G401.6 (cell line): ENCODE measurements around the gene NUP85.
A peak's percentile ranks its signal among the peaks of the same experiment; 100 is the strongest.
"Not testable (repeated sequence)": the region's sequence is repeated elsewhere in the genome, so short reads cannot be mapped to it uniquely, and the experiment has no call there.

Experiments
- FAIRE-seq: peaks from 2 replicates; lab custom pipeline; 2012; peaks lifted over from hg19 to GRCh38; lab: Jason Lieb, UNC

Gene NUP85

DNA sequence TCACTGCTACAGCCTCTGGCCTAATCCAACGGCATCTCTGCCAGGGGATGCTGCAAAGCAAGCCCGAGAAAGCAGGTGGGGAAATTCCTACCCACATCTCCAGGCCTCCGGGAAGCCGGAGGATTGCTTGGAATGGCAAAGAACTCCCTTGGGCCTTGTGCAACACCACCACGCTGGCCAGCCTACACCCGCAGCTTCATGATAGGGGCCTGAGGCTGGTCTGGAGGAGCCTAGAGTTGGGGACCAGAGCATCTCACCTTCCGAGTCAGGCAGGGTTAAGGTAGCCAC is 35.6 kb downstream of the NUP85 start:
- no peak for FAIRE-seq

DNA sequence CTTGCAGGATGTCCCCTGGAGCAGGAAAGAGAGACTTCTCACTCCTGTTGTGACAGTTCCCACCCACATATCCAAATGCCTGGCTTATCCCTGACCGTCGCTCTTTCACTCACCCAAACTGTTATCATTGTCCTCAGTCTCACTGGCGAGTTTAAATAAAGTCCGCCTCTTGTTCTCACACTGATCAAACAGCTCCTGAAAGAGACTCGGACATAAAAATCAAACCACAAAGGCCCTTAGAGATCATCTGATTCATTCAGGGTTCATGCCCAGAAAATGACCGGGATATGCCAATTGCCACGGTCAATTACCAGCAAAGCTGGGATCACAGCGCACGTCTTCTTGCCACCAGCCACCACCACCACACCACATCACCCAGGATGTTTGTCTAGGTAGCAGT is 36.0 kb downstream of the NUP85 start:
- no peak for FAIRE-seq

DNA sequence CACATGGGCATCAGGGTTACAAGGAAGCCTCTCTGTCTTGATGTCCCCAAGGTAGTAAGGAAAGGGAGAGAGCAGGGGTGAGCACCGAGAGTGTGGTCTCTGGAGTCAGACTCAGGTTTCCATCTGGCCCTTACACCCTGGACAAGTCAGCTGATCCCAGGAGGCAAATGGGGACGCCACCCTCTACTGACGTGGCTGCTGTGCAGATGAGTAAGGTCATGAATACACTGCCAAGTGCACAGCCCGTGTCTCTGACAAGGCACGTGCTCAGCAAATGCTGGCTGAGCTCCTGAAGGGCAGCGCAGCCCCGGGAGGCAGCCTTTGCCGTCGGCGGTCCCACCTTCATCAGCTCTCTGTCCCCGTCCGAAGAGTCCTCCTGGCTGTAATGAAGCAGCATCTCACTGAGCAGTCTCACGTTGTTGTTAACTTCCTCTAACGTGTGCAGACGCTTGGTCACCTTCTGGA is 36.5 kb downstream of the NUP85 start:
- no peak for FAIRE-seq

DNA sequence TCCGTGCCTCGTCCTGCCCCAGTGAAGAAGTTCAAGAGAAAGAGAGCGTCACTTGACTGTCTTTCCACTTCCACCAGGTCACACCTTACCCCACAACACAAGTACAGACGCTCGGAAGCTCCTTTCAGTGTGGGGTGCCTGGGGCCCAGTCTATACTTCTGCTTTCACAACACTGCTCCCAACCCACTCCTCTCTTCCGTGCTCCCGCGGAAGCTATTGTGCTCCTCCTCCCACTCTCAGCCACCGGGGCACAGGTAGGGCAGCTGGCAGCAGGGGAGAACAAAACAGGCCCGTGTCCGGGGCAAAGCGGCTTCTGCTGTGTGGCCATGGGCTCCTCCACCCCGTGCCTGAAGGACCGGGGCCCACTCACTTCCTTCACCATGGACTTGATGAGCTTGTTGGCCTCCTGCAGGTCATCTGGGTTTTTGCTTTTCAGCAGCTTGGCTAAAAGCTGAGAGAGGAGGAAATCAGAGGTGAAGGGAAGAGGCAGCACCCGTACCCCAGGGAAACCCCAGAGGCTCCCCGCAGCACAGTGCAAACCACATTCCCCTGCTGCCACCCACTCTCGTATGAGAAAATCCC is 37.1 kb downstream of the NUP85 start:
- no peak for FAIRE-seq

DNA sequence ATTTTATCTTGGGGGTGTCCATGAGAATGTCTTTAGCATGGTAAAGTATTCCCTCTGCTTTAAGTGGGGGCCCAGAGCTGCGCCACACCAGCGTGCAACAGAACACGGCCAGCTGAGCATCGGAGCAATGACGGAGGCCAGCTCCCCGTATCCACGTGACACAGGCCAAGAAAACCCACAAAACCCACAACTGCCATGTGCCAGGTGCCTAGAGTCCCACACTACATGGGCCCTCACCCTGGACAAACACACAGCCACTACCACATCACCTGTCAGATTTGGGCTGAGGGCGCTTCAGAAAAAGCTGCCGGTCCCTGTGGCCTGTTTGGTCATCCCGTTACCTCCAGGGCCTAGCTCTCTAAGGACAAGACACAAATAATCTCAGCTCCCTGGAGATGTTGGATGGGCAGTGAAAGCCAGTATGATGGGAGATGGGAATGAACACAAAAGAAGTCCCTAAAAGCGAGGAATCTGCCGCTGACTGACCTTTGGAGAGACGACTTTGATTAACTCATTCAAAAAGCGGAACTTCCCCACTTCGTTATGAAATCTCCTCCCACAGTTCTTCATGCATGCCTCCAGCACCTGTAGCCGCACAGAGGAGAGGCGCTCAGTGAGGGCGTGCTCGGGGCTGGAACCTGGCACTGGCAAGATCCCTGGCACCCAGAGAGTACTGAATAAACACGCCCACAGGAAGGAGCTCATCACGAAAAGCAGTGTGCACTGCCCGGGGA is 38.8 kb downstream of the NUP85 start:
- FAIRE-seq: no peak

DNA sequence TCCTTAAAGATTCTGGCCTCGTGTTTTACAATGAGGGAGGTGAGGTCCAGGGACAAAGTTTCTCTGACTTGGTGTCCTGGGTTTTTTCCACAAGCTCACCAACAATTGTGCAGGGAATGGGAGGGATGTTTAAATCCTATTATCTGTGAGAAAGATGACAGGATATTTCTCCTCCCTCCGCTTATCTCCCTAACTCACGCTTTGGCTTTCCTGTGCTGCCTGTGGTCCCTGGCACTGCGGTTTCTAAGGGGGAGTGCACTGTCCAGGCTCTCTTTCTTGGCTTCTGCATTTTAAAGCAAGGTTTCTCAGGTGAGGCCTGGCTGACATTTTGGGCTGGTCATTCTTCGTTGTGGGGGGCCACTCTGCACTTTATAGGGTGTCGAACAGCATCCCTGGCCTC is 39.5 kb downstream of the NUP85 start:
- no peak for FAIRE-seq

DNA sequence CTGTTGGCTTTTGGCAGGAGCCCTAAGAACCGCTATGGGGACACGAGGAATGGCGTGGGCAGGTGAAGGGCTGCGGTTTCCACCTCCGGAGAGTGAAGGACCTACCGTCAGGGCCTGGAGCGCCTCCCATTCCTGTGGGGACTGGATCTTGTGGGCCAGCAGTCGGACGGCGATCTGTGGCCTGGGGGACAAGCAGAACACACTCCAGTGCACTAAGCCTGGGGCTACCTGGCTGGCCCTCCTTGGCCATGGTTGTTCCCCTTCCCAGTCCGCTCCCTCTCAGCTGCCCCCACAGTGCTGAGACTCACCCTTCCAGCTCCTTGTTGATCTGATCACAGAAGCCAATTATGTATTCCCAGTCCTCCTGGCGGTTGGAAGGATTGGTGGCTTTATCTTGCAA is 40.9 kb downstream of the NUP85 start:
- no peak for FAIRE-seq

DNA sequence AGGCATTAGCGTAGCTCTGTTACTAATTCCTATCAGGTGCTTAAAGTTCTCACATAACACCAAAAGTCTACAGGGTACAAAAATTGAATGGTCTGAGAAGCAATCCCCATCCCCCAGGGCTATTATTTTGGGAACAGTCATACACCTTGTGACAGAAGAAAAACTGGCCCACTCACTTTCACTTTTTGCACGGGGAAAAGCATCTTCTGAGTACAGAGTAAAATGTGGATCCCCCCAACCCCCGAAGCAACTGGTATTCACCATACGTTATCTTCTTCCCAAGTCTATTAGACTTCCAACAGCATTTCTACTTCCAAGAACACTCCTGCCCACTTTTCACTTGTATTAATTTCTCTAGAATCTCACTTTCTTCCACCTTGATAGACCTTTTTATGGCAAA is 44.1 kb downstream of the NUP85 start:
- FAIRE-seq: no peak

DNA sequence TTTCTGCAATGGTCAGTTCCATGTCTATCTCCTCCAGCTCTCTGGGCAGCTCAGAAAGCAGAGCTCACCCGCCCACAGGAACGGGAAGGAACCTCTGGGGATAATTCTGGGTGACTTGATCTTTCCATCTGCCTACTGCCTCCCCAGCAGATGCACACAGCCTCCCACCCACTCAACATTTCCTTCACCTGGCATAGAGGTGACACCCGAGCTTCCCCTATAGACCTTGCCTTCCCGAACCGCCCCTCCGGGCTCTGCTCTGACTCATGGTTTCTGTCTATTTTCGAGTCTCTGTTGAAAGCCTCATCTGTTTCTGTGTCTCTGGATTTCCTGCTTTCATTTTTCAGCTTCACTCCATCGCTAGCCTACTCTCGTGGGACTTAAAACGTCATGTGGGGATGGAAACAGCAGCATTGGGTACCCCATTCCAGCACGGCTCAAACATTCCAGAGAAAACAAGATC is 44.6 kb downstream of the NUP85 start:
- FAIRE-seq: no peak

DNA sequence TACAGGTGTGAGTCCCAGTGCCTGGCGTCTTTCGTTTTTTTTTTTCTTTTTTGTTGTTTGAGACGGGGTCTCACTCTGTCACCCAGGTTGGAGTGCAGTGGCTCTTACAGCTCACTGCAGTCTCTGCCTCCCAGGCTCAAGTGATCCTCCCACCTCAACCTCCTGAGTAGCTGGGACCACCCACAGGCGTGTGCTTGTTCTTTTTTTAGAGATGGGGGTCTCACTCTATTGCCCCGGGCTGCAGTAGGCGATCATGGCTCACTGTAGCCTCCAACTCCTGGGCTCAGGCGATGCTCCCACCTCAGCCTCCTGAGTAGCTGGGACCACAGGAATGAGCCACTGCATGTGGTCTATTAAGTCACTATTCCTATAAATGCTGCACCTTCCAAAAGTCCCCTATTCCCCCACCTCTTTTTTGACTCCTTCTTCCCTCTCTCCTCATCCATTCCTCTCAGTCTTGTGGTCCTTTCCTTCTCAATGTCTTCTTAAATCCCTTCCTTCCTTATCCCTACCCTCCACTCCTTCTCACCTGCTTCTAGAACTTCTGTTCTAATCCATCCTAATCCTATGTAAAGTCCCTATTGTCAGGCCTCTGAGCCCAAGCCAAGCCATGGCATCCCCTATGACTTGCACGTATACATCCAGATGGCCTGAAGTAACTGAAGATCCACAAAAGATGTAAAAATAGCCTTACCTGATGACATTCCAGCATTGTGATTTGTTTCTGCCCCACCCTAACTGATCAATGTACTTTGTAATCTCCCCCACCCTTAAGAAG is 46.7 kb downstream of the NUP85 start:
- no peak for FAIRE-seq

DNA sequence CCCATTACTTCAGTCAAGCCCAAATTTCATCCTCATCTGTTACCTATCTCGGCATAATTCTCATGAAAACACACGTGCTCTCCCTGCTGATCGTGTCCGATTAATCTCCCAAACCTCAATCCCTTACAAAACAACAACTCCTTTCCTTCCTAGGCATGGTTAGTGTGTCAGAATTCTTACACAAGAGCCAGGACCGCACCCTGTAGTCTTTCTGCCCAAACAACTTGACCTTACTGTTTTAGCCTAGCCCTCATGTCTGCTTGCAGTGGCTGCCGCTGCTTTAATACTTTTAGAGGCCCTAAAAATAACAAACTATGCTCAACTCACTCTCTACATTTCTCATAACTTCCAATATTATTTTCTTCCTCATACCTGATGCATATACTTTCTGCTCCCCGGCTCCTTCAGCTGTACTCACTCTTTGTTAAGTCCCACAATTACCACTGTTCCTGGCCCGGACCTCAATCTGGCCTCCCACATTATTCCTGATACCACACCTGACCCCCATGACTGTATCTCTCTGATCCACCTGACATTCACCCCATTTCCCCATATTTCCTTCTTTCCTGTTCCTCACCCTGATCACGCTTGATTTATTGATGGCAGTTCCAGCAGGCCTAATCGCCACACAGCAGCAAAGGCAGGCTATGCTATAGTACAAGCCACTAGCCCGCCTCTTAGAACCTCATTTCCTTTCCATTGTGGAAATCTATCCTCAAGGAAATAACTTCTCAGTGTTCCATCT is 50.6 kb downstream of the NUP85 start:
- not testable (repeated sequence) for FAIRE-seq

DNA sequence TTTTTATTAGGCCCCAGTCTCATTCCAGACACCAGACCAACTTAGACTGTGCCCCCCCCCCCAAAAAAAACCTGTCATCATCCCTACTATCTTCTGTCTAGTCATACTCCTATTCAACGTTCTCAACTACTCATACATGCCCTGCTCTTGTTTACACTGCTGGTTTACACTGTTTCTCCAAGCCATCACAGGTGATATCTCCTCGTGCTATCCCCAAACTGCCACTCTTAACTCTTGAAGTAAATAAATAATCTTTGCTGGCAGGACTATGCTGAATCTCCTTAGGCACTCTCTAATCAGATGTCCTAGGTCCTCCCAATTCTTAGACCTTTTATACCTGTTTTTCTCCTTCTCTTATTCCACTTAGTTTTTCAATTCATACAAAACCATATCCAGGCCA is 51.7 kb downstream of the NUP85 start:
- FAIRE-seq: not testable (repeated sequence)

DNA sequence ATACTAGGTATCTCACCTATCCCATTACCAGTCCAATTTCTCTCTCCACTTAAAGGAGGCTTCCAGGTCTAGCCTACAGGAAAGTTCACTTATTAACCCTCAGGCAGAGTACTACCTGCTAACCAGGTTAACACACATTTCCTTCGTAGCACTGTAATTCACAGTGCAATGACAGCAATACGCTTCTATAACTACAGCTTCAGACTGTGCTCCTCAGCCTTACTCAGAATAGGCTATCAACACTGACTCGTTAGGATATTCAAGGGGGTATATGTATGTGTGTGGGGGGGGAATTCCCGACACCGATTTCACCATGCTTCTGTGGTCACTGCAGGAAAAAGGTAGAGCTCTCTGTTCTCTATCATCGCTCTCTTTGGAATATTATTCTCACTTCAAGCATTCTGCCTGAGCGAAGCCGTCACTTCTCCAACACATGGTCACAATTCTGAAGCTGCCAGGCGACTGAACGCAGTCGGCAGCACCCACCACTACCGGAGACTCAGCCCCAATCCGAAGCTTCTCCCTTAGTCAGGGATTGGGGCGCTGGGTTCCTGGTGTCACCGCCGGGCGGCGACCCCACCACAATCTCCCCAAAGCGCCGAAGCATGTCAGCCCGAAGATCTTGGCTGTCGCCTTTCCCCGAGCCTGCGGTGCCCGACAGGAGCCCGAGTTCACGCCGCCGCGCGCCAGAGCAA is 55.3 kb downstream of the NUP85 start:
- FAIRE-seq: no peak

DNA sequence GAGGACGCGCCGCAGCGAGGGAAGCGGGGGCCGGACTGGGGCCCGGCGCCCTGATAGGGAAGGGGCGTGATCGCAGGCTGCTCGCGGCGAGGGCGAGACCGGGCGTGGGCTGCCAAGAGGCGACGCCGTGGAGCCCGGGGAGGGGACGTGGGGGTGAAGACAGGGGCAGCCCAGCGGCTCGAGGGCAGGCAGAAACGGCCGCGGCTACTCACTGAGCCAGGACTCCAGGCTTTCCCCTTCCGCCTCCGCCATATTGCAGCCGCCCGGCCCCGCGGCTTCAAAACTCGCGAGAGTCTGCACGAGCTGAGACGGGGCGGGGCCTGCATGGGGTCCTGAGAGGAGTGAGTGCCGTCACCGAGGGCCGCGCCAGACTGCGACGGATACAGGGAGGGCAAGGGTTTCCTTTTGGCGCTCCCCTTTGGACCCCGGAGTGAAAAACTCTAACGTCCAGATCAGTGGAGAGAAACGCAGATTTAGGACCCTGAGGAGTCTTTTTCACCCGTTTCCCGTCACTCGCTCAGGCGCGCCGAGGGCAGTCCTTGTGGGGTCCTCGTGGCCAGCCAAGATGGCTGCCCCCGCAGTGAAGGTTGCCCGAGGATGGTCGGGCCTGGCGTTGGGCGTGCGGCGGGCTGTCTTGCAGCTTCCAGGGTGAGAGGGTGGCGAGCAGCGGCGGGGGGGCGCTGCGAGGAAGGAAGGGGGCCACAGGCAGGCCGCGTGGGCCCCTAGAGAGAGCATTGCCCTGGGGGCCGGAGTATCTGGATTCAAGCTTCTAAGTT is 56.0 kb downstream of the NUP85 start, which contains the start of the genes GGA3 and MRPS7:
Gene GGA3, minus strand, starts transcription at position 271 of the 776 bp plus-strand sequence. Its CDS starts 19 bp downstream, at position 252.
Gene MRPS7, plus strand, starts transcription at position 544 of the 776 bp plus-strand sequence. Its CDS starts 22 bp downstream, at position 566.
- FAIRE-seq: peak; percentile 31

DNA sequence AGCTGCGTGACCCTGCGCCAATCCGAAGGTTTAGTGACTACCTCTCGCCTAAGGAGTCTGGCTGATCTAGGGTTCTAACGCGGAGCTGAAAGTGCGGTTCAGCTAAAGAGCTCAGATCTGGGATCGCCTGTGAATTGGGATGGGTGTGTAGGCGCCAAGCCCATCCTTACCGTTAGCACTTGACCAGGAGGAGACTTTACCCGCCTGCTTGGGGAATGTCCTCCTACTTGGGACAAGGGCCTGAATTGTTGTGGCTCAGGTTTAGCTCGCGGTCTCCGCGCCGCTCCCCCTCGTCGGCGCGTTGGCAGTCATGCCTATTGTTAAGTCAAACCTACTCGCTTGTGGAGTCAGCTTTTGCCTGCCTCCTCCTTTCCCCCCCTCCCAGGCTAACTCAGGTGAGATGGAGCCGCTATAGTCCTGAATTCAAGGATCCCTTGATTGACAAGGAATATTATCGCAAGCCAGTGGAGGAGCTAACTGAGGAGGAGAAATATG is 56.7 kb downstream of the NUP85 start:
- no peak for FAIRE-seq

DNA sequence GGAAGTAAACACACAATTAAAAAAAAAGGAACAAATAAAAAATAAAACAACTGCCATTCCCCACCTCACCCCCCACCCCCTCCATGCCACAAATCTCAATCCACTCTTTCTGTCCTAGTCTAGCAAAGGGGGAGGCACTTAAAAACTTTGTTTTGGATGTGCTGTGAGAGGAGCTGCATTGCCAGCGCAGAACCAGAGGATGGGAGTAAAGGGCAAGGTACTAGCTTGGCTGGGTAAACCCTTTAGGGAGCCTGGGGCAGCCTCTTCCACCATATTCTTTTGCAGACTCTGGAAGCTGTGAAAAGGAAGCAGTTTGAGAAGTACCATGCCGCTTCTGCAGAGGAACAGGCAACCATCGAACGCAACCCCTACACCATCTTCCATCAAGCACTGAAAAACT is 57.6 kb downstream of the NUP85 start:
- no peak for FAIRE-seq

DNA sequence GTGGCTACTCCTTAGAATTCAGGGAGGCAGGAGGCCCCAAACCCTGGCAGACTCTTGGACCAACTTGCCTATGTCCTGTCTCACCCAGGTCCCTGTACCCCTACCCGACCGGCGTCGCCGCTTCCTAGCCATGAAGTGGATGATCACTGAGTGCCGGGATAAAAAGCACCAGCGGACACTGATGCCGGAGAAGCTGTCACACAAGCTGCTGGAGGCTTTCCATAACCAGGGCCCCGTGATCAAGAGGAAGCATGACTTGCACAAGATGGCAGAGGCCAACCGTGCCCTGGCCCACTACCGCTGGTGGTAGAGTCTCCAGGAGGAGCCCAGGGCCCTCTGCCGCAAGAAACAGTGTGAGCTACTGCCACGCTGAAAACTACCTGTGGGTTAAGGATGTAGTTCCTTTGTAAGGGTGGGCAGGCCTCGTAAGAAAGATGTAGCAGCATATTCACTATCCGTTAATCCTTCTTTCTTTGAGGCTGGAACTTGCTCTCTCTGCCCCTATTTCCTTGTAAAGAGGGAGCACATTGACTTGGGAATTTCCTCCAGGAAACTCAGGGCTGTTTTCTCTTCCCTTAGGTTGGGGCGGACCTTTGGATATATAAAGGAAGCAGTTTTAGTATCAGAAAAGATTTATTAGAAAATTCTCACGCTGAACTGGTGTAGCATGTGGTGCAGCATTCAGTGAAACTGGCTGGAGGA is 60.3 kb downstream of the NUP85 start:
- no peak for FAIRE-seq

DNA sequence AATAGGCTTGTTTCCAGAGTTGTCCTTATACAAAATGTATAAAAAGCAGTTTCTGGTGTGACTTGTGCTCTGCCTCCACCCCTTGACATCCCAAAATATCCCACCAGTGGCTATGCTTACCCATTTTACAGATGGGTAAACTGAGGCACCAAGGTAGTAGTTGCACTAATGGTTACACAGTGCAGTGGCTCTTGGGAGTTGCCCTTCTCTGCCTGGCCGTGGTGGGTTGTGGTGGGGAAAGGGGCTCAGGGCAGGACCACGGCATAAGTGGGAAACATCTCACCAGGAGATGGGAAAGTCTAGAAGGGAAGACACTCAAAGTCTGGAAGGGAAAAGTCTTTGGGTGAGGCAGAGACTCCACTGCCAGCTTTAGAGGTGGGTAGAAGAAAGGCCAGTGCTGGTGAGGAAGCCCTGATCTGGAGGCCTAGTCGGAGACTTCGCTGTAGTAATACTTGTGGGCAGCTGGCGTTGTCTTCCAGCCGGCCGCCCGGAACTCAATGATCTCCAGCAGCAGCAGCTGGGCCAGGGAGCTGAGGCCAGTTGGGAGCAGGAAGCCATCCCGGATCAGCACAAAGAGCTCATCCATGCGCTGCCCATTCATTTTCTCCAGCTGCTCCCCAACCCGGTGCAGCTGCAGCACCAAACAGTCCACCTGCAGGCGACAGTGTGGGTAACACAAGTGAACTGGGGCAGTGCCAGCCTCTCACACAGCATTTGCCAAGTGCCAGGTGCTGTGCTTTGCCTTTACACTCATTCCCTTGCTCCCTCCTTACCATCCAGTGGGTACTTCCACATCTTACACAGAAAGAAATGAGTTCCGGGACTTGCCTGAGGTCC is 61.1 kb downstream of the NUP85 start:
- FAIRE-seq: no peak

DNA sequence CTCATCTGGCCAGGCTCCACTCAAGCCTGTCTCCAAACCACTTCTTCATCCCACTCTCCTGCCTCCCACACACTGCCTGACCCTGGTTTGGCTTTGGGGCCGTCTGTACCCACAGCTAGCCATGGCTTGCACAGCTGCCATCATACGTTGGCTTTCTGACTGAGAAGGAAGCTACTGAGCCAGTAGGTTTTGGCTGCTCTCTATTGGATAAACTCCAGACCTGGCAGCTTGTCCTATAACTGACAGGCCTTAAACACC is 61.6 kb downstream of the NUP85 start:
- FAIRE-seq: no peak
